HepG2 (cell line): ENCODE measurements around the gene TNXB. TPM values are rescaled to one million over a fixed set of nuclear protein-coding genes. Genes with fewer than 3 reads are reported as not detected.

ENCODE experiments used
- ATF4 ChIP-seq, 2 experiments: fragments of 450-650 bp in 1 of 2; sonication (generic) in 1 of 2; formaldehyde crosslinking; IDR thresholded peaks; 2 replicates each; pipeline versions ENCODE4 v1.5.0 to v1.8.0; 2020 to 2022; ENCODE audit warnings: mild to moderate bottlenecking in 1 of 2, missing genetic modification reagents in 1 of 2
- CBX2 ChIP-seq, 2 experiments: fragments of 200-600 bp in 1 of 2; sonication (generic); formaldehyde crosslinking in 1 of 2; IDR thresholded peaks; 2 replicates each; pipeline versions ENCODE4 v1.7.0 to v1.8.1; 2018 to 2022; ENCODE audit warnings: low read depth in 2 of 2, low read length in 1 of 2, mild to moderate bottlenecking in 1 of 2, missing genetic modification reagents in 1 of 2
- ELK4 ChIP-seq: sonication (generic); formaldehyde crosslinking; IDR thresholded peaks from 2 replicates; pipeline ENCODE4 v1.9.0; 2021; ENCODE audit warnings: missing genetic modification reagents, borderline replicate concordance
- ERF ChIP-seq: IDR thresholded peaks from 2 replicates; pipeline ENCODE4 v1.6.1; 2018; ENCODE audit warnings: missing biosample characterization, missing genetic modification reagents
- GMEB1 ChIP-seq: sonication (generic); formaldehyde crosslinking; IDR thresholded peaks from 2 replicates; pipeline ENCODE4 v1.5.1; 2020; ENCODE audit warnings: missing genetic modification reagents, mild to moderate bottlenecking, borderline replicate concordance
- MIER3 ChIP-seq: IDR thresholded peaks from 2 replicates; pipeline ENCODE4 v1.6.1; 2016; ENCODE audit warnings: missing compliant biosample characterization, borderline replicate concordance
- MXI1 ChIP-seq: IDR thresholded peaks from 3 replicates; pipeline ENCODE4 v1.6.1; 2012; ENCODE audit warnings: low read depth, low read length, inconsistent platforms, borderline replicate concordance
- NFE2L1 ChIP-seq: sonication (generic); formaldehyde crosslinking; IDR thresholded peaks from 2 replicates; pipeline ENCODE4 v1.4.0; 2020; ENCODE audit warnings: missing genetic modification reagents, mild to moderate bottlenecking, borderline replicate concordance
- NFIB ChIP-seq: sonication (generic); formaldehyde crosslinking; IDR thresholded peaks from 2 replicates; pipeline ENCODE4 v1.9.0; 2021; ENCODE audit warnings: missing genetic modification reagents, mild to moderate bottlenecking, borderline replicate concordance
- POLR2A ChIP-seq, 2 experiments: IDR thresholded peaks; 2 replicates each; pipeline ENCODE4 v1.6.1; 2011; ENCODE audit warnings: low read depth in 2 of 2, low read length in 2 of 2, mild to moderate bottlenecking in 1 of 2, moderate library complexity in 1 of 2; ENCODE audit not compliant: insufficient read depth in 1 of 2
- REST ChIP-seq, 2 experiments: IDR thresholded peaks; 2 replicates each; pipeline ENCODE4 v1.6.1; 2011 to 2012; ENCODE audit warnings: low read length in 2 of 2, borderline replicate concordance in 1 of 2, low read depth in 1 of 2, mild to moderate bottlenecking in 1 of 2, moderate library complexity in 1 of 2
- SRF ChIP-seq: IDR thresholded peaks from 2 replicates; pipeline ENCODE4 v1.6.1; 2011; ENCODE audit warnings: mild to moderate bottlenecking, low read depth, low read length, moderate library complexity
- SRSF4 ChIP-seq: fragments of 200-400 bp; formaldehyde crosslinking; IDR thresholded peaks from one replicate; pipeline ENCODE4 v1.6.1; 2018; ENCODE audit warnings: mild to moderate bottlenecking, low read depth, low read length, moderate library complexity; ENCODE audit not compliant: poor library complexity, severe bottlenecking
- TAF15 ChIP-seq: fragments of 200-400 bp; formaldehyde crosslinking; IDR thresholded peaks from one replicate; pipeline ENCODE4 v1.6.1; 2018; ENCODE audit warnings: mild to moderate bottlenecking, low read depth, low read length; ENCODE audit not compliant: poor library complexity, severe bottlenecking
- TEF ChIP-seq: sonication (generic); formaldehyde crosslinking; IDR thresholded peaks from 2 replicates; pipeline ENCODE4 v1.5.0; 2020; ENCODE audit warnings: missing genetic modification reagents
- ZNF292 ChIP-seq: sonication (generic); formaldehyde crosslinking; IDR thresholded peaks from 2 replicates; pipeline ENCODE4 v1.8.1; 2022; ENCODE audit warnings: mild to moderate bottlenecking, low read depth, missing genetic modification reagents, borderline replicate concordance
- ZNF558 ChIP-seq: sonication (generic); formaldehyde crosslinking; IDR thresholded peaks from 2 replicates; pipeline ENCODE4 v1.9.0; 2022; ENCODE audit warnings: mild to moderate bottlenecking, missing genetic modification reagents, borderline replicate concordance
- ZNF792 ChIP-seq: IDR thresholded peaks from 2 replicates; pipeline ENCODE4 v1.6.1; 2016
- polyA plus RNA-seq, 8 experiments: library from polyadenylated mRNA; depleted of rRNA in 3 of 8; stranded (reverse) in 7 of 8; unstranded in 1 of 8; fragments of >200 nt; fragmentation: Illumina TruSeq in 4 of 8; extraction: Trizol in 4 of 8; gene quantifications; 2 replicates each; pipeline versions ENCODE4 v1.2.1 to v1.2.3, GENCODE V29; 2011 to 2016; ENCODE audit warnings: low read depth in 4 of 8, missing spikeins in 1 of 8, mixed read lengths in 1 of 8; ENCODE audit not compliant: insufficient read depth in 1 of 8
- total RNA-seq, 5 experiments: library from RNA; depleted of rRNA; stranded (reverse); fragments of >200 nt; fragmentation: Illumina TruSeq; extraction: Trizol; gene quantifications; 2 replicates each; pipeline ENCODE4 v1.2.3, GENCODE V29; 2016; ENCODE audit warnings: low read depth in 1 of 5

The TNXB gene
- total and polyA plus RNA-seq, 2 of the 13 experiments (the other 11 are each of a cell fraction or from before 2014, with no cell fraction given): 1.6 to 2.7 TPM

DNA sequence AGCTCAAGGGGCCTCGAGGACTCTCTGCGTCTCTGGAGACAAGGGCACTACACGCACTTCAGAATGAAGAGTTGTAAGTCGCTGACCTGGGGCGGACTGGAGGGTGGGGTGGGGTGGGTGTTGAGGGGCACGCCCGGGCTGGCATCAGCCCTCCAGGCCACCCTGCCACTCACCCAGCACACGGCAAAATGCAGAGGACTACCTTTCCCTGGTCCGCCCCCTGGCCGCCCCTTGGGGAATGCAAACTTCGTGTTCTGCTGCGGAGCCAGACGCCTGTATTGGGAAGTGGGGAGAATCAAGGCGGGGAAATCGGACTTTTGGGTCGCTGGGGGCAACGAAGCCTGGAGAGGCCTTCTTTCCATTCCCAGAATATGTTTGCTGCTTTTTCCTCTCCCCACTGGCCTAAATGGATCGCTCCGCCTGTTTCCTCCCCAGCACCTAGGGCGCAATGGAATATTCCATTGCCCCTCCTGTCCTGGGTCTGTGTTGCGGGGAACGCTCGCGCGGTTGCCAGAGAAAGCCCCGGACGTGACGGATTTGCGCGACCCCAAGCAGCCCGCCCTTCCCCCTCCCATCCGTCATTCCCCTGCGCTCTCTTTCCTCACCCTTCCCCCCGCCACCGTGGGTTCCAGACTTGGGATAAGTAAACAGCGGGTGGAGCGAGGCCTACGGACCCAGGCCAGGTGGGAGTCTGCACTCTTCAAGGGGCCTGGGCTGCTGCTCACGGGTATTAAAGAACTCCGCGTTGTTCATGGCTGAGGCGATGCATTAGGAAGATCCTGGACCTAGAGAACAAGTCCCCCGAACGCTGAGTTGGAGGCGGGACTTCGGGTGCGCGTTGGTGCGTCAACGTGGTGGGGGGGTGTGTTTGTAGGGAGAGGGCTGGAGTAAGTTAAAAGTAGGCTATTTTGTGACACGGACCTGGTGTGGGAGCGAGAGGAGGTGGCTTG, 44.7 kb upstream of the TNXB start, which contains the start of gene PPT2 (continued):
- TF ChIP-seq ZNF558 (CRISPR knock-in tag) (no peak), NFIB (CRISPR knock-in tag) (no peak), NFE2L1 (peak; percentile 85; the same call in 1 of the 2 replicates), REST (IDR thresholded peaks at IDR 0.05; ENCODE audit: borderline replicate concordance in 1 of 2, low read depth in 1 of 2, low read length in 2 of 2) (peak in 1 of 2 experiments; percentile 34; a peak in 1 of 4 replicates), MXI1 (peak; percentile 88), ZNF292 (no peak), SRF (peak; percentile 55; the same call in 1 of the 2 replicates), ERF (peak; percentile 63; the same call in 1 of the 2 replicates), SRSF4 (no peak), GMEB1 (CRISPR knock-in tag) (peak; percentile 89), TAF15 (peak; percentile 40), ELK4 (CRISPR knock-in tag) (no peak), ZNF792 (CRISPR knock-in tag) (0 out of 2 replicates have a peak, but pooled peaks have one; percentile 16), ATF4 (CRISPR knock-in tag; IDR thresholded peaks at IDR 0.05) (peak in 1 of 2 experiments; percentile 12; a peak in 1 of 4 replicates), CBX2 (IDR thresholded peaks at IDR 0.05; ENCODE audit: low read depth, low read length) (no peak), CBX2 (CRISPR knock-in tag; IDR thresholded peaks at IDR 0.05; ENCODE audit: low read depth) (no peak), TEF (no peak), MIER3 (CRISPR knock-in tag) (peak; percentile 54; the same call in 1 of the 2 replicates), POLR2A (IDR thresholded peaks at IDR 0.05; ENCODE audit: insufficient read depth in 1 of 2, low read depth in 2 of 2, low read length in 2 of 2) (peak; percentile 68 to 74)
